BJ (cell line): ENCODE measurements around the gene SLC43A2. TPM values are rescaled to one million over a fixed set of nuclear protein-coding genes. Genes with fewer than 3 reads are reported as not detected.

Experiments used
- CTCF ChIA-PET: fragments of 350-600 bp; formaldehyde crosslinking; extraction: SDS; loops from one replicate; lab custom pipeline; 2021; ENCODE audit warnings: antibody characterized with exemption, inconsistent platforms; lab: Yijun Ruan, JAX
- POLR2A ChIA-PET: fragments of 300-600 bp; sonication (Branson Sonifier 250); formaldehyde crosslinking; extraction: SDS; loops from one replicate; lab custom pipeline; 2021; ENCODE audit warnings: antibody characterized with exemption; lab: Charles Lee
- DNase-seq: peaks from one replicate; pipeline ENCODE4 v3.0.0-alpha.2; 2011; ENCODE audit warnings: low read depth
- H3K27me3 ChIP-seq: 2 replicates; pipeline ENCODE4 v1.6.0; 2011; ENCODE audit warnings: low read length; ENCODE audit not compliant: control insufficient read depth, insufficient read depth
- H3K36me3 ChIP-seq: 2 replicates; pipeline ENCODE4 v1.5.1; 2011; ENCODE audit warnings: low read length; ENCODE audit not compliant: control insufficient read depth, insufficient read depth
- H3K4me3 ChIP-seq: 2 replicates; pipeline ENCODE4 v1.5.1; 2011; ENCODE audit warnings: low read depth, mild to moderate bottlenecking, control low read depth, low read length
- CTCF ChIP-seq: IDR thresholded peaks from 2 replicates; pipeline ENCODE4 v1.5.1; 2011; ENCODE audit warnings: low read depth, mild to moderate bottlenecking, control low read depth, inconsistent platforms, low read length, moderate library complexity; ENCODE audit not compliant: insufficient read depth
- polyA plus RNA-seq: library from polyadenylated mRNA; depleted of rRNA; stranded (reverse); fragments of >200 nt; gene quantifications from 2 replicates; pipeline ENCODE4 v1.2.3, GENCODE V29; 2011

SLC43A2 gene
- polyA plus RNA-seq, 1 experiment, result 8.9 TPM

- Histone ChIP-seq H3K4me3 (no peak overlapping the region), H3K36me3 (no peaks in the 10 kb centered on the region; the same call in 1 of the 2 replicates), H3K27me3 (no peaks in the 10 kb centered on the region)
- ChIA-PET CTCF (no interaction called here), POLR2A (no interaction called here)
- no peak for TF ChIP-seq CTCF
- no peak for DNase-seq
Measured at GRCh38 chr17:1593630-1593931, 35.1 kb downstream of the SLC43A2 start.

GRCh38 chr17:1592751-1593629, 35.6 kb downstream of the SLC43A2 start:
- ChIA-PET POLR2A (no interaction called here), CTCF (no interaction called here)
- Histone ChIP-seq H3K27me3 (no peaks in the 10 kb centered on the region), H3K4me3 (no peak overlapping the region), H3K36me3 (no peaks in the 10 kb centered on the region; the same call in 1 of the 2 replicates)
- DNase-seq, result no peak
- TF ChIP-seq CTCF, result no peak

- TF ChIP-seq CTCF, result no peak
- POLR2A ChIA-PET, result no interaction called here
- Histone ChIP-seq H3K4me3 (no peak overlapping the region), H3K36me3 (no peaks in the 10 kb centered on the region; the same call in 1 of the 2 replicates), H3K27me3 (no peaks in the 10 kb centered on the region)
- CTCF ChIA-PET, result interaction anchor here (0.5 kb wide), 1 partner anchor 16 kb away, joined by 4 read pairs; no protein-coding TSS in a partner anchor
- DNase-seq, result no peak
Measured at GRCh38 chr17:1591474-1592090, 37.1 kb downstream of the SLC43A2 start.

GRCh38 chr17:1590747-1591473, 37.7 kb downstream of the SLC43A2 start:
- POLR2A ChIA-PET, result no interaction called here
- DNase-seq, result no peak

More at GRCh38 chr17:1590747-1591473, 37.7 kb downstream of the SLC43A2 start:
- no peaks in the 10 kb centered on the region for H3K27me3 ChIP-seq
- no peaks in the 10 kb centered on the region; the same call in 1 of the 2 replicates for H3K36me3 ChIP-seq
- TF ChIP-seq CTCF, result no peak
- H3K4me3 ChIP-seq, result no peak overlapping the region
- CTCF ChIA-PET, result interaction anchor here (0.5 kb wide), 1 partner anchor 16 kb away, joined by 4 read pairs; no protein-coding TSS in a partner anchor
